DMS53 treated with DMSO at 0.1 percent for 48 hours (cell line): ENCODE data around the gene NMNAT2.
A peak's percentile ranks its signal among the peaks of the same experiment; 100 is the strongest.

Experiments
- DNase-seq: peaks from one replicate; lab custom pipeline; 2025; ENCODE audit not compliant: unreplicated experiment; lab: John Stamatoyannopoulos, UW

The NMNAT2 gene

DNA sequence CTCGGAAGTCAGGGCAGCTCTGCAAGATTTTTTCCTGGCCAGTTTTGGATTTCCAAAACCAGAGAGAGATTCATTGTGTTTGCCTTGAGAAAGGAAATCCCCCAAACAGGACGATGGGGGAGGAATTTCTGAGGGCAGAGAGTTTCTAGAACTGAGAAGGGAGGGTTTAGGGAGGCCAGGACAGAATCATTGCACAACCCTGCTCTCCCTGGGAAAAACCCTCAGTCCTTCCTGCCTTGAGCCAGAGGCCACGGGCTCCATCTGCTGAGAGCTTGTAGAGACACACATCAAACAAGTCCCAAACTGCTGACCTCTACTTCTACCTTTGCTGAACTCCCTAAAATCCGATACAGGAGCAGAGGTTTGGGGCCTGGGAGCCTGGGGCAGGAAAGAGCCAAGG, 99.7 kb downstream of the NMNAT2 start:
- DNase-seq = no peak

DNA sequence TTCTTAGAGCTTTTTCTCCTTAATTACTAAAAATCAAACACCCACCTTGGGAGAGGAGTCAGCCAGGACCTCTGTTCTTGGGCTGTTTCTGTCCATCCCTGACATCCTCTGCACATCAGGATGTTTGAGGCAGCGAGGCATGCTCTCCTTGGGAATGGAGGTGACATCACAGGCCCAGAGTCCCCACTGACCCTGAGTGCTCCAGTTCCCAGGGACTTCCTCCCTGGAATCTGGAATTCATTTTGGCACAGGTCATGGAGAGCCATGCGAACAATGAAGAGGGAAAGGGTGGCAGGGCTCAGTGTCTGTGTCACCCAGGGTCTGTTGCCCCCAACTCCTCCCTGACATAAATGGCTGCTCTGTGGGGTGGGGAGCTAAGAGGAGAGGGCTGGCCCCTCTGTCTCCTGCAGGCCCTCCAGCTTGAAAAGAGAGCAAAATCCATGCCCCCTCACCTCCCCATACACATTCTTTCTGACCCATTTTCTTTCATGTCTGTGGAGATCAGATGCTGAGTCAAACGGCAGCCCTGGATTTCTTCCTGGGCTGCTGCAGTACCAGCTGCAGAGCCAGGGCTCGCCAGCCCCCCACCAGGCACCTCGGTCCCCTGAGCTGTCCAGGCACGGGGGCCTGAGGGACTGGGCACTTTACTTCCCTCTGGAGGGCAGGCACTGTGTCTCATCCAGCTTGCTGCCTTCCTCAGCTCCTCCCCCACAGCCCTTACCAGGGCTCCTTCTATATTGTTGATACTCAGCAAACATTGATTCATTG, 102.0 kb downstream of the NMNAT2 start:
- DNase-seq = no peak

DNA sequence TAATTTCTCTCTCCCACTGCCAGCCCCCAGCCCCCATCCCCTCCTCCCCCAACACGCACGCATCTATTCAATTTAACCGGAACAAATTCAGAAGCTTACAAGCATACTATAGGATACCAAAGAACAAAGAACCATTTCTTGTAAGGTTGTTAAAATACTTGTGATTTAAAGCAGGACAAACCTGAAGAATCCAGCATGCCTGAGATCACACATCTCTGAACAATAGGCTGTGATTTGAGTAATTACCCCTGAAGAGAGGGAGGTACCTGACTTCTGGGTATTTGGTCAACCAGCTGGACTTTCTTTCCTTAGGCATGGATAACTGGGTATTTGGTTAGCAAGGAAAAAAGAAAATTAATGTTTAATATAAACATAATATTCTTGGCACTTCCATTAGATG, 105.1 kb downstream of the NMNAT2 start:
- DNase-seq = no peak

DNA sequence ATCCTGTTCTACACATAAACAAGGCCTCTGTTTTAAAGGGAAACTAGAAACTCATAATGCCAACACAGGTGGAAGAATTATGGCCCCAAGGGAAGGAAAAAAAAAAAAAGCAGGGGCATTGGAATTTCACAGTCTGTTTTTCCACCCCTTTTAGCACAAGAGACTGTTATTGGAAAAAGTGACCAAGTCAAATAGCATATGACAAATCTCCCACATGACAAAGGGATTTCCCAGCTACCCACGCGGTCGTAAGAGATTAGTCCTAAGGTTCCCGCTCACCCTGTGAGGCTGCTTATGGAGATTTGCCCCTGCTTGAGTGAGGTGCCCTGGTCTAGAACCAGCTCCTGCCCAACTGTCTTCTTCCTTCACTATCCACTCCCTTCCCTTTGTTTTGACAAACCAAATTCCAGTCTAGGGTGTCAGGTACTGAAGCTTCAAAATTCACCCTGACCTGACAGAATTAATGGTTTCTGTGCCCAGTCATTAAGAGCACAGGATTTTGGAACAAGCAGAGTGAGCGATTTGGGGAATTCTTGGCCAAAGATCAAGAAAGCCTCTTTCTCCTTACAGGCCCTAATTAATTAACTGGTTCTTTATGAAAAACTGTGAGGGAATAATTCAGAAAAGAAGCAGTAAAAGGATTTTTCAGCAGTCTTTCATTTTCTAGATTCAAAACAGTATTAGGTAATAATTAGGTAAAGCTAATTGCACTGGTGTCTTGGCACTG, 107.3 kb downstream of the NMNAT2 start:
- no peak for DNase-seq

DNA sequence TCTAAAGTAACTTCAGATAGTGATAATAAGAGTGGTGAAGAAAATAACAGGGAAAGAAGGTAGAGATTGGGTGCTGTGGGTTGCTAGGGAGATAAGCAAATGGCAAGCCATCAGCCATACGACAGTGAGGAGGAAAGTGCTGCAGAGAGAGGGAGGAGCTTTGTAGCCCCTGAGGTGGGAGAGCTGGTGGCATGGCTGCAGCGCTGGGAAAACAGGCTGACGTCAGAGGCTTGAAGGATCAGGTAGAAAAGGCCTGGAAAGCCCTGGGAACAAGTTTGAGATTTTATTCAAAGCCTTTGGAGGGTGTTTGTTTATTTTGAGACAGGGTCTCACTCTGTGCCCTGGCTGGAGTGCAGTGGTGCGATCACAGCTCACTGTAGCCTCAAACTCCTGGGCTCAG, 109.5 kb downstream of the NMNAT2 start:
- no peak for DNase-seq

DNA sequence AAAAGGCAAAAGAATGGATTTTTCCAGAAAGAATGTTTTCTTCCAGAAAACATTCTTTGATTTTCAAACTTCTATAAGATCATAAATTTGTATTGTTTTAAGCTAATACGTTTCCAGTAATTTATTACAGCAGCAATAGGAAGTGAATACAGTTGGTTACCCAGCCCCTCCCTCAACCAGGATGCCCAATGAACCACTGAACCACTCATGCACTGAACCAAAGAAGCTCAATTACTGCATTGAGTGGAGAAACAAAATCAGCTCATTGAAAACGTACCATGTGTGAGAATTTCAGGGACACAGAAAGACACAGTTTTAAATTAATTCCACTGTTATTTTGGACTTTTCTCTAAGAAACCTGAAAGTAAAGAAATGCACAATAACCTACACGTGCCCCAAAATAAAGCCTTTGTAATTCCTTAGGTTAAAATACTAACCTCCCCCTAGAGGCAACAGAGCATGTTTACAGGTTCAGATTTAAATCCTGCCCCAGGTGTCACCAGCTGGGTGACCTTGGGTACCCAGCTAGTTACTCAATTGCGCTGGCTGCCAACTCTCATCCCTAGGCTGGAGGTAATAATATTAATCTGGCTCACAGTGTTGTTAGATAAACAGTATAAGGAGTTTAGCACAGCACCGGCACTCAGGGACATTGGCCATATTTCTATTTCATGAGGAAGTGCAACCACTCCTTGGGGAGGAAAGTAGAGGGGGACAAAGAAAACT, 111.7 kb downstream of the NMNAT2 start:
- peak; percentile 5 for DNase-seq

DNA sequence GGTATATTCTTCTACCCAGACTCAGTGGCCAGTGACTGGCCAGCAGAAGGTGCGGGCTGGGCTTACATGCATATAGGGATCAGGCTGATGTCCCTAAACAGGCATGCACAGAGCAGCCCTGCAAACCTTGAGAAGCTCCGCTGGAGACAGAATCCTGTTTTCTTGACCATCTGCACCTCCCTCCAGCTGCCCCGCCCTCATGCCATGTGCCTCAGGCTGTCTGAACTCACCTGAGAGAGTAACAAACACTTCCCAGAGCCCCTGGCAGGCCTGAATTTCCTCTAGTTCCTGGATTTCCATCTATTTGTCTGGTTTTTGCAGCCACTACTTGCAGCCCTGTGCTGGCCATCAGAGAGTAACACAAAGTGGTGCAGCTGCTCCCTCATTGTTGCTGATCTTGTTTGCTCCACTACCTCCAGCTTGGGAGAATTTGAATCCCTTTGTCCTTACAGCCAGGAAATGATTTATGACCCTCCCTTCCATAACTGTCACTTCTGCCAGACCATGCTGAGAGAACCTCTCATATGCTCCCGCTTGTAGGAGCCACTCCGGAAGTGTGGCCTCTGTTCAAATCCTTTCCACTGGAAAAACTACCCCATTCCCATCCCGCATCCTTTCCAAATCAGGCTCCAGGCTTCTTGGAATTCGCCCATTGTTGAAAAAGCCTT, 113.6 kb downstream of the NMNAT2 start:
- no peak for DNase-seq

DNA sequence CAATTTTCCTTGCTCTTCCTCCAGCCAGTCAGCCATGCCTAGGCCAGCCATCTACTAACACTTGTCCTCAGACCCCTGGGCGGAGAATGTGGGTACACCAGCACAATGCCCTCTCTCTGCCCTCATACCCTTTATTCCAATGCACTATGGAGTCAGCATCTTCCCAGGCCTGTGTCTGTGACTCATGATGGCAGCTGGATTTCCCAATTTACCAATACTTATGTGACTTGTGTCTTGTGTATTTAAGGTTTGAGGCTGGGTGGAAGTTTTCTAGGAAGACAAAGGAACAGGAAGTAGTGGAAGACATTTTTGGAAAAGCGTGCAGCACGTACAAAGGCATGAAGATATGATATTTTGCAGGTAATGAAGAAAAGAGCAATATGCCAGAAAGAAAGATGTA, 114.3 kb downstream of the NMNAT2 start:
- no peak for DNase-seq

DNA sequence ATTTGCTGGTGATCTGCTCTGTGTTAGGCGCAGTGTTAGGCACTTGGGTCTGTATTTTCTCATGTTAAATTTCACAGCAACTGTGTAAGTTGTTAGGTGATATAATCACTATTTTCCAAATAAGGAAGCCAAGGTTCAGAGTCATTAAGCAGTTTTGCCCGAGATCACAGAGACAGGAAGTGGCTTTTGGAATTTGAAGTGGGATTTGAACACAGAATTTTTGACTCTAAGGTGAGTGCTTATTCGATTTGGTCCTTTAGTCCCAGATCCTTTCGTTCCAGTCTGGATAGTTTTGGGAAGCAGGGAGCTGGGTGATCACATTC, 114.9 kb downstream of the NMNAT2 start:
- no peak for DNase-seq

DNA sequence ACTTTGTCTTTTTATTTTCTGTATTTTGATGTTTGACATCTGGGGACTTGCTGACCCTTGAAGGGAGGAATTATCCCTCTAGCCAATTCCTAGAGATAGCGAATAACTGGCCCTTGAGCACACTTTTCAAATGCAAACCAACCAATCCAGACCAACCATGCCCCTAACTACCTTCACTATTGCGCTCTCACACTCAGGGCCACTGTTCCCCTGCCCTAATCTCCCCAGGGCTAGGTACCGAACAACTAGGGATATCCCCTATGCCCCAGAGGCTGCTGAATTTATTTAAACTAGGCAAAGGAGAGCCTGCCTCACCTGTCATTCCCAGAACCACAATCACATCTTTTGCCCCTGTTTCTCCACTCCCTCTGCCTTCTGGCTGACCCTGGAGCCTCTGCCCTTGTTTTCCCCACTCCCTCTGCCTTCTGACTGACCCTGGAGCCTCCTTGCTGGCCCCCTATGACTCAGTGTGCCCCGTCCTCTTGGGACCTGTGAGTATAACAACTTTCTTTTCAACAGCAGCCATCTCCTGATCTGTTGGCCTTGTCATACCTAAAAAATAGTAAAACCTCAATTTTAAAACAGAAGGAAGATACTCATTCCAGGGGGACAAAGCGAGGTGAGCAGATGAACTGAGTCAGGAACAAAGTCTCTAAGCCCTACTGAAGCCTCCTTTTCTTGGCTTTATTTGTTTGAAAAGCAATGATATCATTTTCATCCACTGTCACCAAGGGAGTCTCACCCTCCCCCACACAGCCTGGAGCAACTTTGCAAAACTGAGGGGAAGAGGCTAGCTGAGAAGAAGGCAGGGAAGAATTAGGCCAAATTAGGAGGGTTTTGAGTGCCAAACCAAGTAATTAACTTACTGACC, 115.5 kb downstream of the NMNAT2 start:
- DNase-seq = no peak

DNA sequence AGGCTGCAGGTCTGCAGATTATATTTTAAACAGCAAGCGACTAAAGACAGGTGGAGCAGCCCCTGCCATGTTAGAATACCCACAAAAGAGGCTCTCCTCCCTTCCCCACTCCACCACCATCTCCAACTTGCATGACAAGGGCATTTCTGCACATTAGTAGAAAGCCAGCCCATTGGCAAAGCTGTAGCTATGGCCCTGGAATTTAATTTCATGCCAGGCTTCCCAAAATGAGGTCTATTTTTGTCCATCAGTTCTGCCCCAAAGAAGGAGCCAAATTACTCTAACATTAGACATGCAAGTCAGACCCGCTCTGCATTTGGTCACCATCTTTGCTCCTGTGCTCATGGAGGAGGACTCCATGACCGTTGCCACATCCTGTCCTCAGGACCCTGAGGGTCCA, 116.9 kb downstream of the NMNAT2 start:
- DNase-seq = no peak

DNA sequence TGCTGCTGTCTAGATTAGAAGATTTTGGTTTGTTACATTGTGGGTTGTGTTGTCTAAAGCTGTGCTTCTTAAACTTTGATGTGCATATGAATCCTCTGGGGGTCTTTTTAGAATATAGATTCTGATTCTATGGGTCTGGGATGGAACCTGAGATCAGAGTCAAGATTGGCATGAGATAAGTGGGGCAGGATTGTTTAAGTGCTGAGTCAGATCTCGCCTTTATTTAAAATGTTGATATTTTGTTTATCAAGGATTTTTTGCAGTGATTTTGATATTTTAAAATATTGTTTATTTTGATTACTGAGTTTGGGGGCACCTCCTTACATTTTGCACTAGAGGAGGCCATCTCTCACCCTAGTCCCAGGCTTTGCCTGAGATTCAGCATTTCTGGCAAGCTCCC, 117.4 kb downstream of the NMNAT2 start:
- DNase-seq = no peak

DNA sequence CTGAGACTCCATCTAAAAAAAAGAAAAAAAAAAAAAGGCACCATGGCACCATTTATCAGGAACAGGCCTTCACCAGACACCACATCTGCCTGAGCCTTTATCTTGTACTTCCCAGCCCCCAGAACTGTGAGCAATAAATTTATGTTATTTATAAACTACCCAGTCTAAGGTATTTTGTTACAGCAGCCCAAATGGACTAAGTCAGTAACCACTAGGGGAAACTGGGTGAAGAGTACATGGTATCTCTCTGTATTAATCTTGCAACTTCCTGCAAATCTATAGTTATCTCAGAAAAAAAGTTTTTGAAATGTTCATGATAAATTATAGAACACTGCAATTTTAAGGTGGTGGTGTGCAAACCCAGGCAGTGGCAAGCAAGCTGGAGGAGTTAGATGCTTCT, 117.8 kb downstream of the NMNAT2 start:
- no peak for DNase-seq

DNA sequence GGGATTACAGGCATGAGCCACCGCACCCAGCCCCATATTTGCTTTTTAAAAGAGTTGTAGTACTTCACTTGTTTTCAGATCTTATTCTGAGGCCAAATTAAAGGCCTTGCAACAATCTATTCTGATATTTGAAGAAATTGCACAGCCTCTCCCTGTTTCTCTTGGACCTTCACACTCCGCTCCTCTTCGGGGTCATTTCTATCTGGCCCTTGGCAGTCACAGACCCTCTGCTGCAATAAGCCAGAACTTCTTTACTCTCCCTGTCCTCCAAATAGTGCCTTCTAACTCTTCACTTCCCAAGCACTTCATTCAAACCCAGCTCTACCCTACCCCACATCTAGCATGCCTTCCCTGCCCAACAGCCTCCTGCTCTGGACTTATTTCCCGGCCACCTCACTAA, 121.4 kb downstream of the NMNAT2 start:
- DNase-seq = no peak

DNA sequence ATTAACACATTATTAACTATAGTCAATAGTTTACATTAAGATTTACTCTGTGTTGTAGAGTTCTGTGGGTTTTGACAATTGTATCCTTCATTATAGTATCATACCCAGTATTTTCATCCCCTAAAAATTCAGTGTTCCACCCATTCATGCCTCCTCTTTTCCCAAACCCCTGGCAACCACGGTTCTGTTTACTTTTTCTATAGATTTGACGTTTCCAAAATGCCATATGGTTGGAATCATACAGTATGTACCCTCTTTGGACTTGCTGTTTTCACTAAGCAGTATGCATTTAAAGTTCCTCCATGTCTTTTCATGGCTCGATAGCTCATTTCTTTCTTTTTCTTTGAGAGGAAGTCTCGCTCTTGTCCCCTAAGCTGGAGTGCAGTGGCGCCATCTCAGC, 122.7 kb downstream of the NMNAT2 start:
- no peak for DNase-seq

DNA sequence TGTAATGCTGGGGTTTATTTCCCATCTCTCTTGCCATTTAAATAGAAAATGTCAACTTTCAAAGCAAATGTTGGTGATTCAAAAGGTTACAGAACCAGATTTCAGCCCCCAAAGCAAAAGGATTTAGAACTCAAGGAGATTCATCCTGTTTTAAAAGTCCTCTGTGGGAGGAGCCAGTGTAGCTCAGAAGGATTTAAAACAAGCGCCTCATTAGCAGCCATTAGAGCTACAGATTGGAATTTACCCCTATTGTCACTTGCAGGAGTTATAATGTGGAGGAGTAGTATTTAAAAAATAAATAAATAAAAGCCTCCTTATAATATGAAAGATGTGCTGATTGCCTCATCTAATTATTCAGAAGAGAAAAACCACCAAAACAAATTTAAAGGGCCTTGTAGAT, 124.3 kb downstream of the NMNAT2 start:
- no peak for DNase-seq

DNA sequence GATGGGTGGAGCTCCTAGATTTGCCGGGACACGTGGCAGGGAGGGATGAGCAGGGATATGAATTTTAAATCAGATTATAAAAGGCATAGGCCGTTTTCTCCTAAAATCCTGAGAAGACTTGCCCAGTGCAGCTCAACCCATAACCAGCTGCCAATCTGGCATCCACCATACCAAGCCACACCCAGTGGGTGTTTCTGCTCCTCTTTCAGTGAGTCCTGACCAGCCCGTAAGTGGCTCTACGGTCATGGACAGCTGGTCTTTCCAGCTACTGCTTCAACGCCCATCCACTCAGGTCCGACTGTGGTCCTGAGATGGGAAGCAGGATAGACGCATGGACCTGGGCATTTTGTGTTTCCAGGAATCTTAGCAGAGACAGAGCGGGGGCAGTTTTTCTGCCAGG, 124.9 kb downstream of the NMNAT2 start:
- DNase-seq = no peak

DNA sequence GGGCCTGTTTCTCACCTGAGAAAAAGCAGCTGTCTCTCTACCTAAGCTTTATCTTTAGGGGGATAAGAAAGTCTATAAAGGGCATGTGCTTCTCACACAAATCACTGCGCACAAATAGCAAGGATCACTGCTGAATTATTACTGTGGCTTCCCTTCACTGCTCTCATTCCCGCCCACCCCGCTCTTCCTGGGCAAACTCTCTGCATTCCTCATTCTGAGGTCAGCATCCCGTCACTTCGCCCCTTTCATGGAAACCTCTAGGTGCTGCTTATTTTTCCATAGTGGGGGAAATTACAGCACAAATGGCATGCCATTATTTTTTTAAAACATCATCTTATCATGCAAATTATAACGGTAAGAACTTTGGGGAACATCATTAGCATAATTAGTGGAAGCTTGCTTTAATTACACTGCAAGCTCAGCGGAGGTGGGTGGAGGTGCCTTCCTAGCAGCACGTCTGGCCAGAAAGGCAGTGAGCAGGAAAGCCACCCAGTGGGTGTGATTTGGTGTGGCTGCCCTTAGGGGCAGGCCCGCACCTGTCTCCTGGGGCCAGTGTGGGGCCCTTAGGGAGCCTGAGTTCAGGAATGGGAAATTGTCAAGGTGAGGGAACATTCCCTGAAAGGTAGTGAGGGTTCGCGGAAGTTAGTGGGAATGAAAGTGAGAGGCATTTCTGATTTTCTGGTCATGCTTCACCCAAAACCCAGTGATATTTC, 126.2 kb downstream of the NMNAT2 start:
- DNase-seq = no peak

DNA sequence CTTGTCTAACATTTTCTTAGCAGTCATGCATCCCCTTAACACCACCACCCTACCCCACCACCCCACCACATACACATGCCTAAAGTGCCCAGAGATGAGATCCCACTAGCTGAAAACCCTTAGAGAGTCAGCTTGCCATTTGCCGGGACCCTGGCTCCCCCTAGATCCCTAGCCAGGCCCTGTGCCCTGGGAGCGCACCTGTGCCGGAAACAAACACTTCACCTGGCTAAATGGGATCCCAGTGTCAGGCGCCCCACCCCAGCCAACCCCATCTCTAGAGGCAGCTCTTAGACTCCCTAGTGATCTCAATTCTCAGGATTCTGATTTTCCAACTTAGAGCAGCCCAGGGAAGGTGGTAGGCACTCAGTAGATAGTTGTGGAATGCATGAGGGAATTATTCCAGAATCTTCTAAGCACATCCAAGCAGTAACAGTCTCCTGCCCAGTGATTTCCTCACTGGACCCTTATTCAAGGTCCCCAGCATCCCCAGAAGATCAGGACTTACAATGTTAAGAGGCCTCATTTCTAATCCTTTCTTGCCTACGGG, 126.9 kb downstream of the NMNAT2 start:
- no peak for DNase-seq

DNA sequence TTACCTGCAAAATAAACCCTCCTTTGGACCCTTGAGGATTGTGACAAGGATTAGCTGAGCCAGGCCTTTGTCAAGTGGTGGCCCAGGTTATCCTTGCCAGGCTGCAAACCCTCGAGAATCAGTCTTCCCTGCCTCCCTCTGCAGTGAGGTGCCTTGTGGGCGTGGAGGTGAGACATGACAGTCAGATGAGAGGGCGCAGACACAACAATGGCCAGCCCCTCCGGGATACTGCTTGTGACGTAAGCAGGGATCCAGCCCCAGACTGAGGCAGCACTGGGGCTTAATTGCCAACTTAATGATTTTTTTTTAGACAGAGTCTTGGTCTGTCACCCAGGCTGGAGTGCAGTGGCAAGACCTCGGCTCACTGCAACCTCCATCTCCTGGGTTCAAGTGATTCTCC, 127.6 kb downstream of the NMNAT2 start:
- no peak for DNase-seq
